Measurements from ENCODE around the gene PDAP1. TPM values are rescaled to one million over a fixed set of nuclear protein-coding genes. Genes with fewer than 3 reads are reported as not detected.

The PDAP1 gene
- total RNA-seq, 1 experiment from 2014 or later, result 87.2 TPM

DNA sequence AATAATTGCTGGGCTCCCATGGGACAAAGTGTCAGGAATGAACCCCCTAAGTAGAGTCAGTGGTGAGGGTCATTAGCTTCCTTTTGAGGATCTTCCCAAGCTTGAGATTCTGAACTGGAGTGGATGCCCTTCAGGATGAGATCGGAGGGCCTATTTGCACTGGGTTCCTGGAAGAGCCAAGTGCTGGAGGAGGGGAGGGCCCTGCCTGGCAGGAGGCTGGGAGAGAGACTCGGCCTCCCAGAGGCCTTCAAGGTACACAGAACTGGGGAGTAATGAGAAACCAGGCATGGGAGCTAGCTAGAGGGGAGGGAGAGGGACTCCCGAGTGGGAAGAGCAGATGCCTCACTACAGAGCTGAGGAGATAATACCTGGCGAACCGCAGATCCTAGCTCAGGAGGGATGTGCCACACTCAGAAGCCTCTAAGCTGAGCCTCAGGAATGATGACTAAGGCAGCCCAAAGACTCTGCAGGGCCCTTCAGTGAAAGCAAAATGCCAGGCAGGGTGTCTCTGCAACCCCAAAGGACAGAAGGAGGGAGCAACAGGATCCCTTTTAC is 9.4 kb downstream of the PDAP1 start:
- CTCF ChIA-PET, result interaction anchor here (1.0 kb wide), 1 partner anchor 10 kb away, joined by 3 read pairs; the partner anchor contains the start of genes BUD31 and PDAP1
- no peak for TF ChIP-seq CTCF (IDR thresholded peaks at IDR 0.05; ENCODE audit: unreplicated experiment)
- no TSS peak for BruUV-seq (replicated peaks)
- Mint-ChIP-seq H3K36me3 (ENCODE audit: insufficient read depth, unreplicated experiment) (peaks cover 73% of the 10 kb centered on the region), H3K27me3 (ENCODE audit: unreplicated experiment) (no peaks in the 10 kb centered on the region), H3K4me3 (ENCODE audit: low read depth, unreplicated experiment) (no peak overlapping the region), H3K9me3 (ENCODE audit: low read depth, unreplicated experiment) (no peaks in the 10 kb centered on the region), H3K27ac (ENCODE audit: unreplicated experiment) (peak overlapping the region; percentile 14), H3K4me1 (ENCODE audit: low read depth, unreplicated experiment) (peaks cover 8% of the 10 kb centered on the region)
- DNase-seq, result no peak
- intact Hi-C loops (cut with micrococcal nuclease; ENCODE audit: unreplicated experiment), result no loop called here

- Mint-ChIP-seq H3K36me3 (ENCODE audit: insufficient read depth, unreplicated experiment) (peaks cover 73% of the 10 kb centered on the region), H3K4me1 (ENCODE audit: low read depth, unreplicated experiment) (peaks cover 8% of the 10 kb centered on the region), H3K9me3 (ENCODE audit: low read depth, unreplicated experiment) (no peaks in the 10 kb centered on the region), H3K27me3 (ENCODE audit: unreplicated experiment) (no peaks in the 10 kb centered on the region), H3K4me3 (ENCODE audit: low read depth, unreplicated experiment) (no peak overlapping the region), H3K27ac (ENCODE audit: unreplicated experiment) (peak overlapping the region; percentile 14)
- intact Hi-C loops (cut with micrococcal nuclease; ENCODE audit: unreplicated experiment), result no loop called here
- BruUV-seq (replicated peaks), result no TSS peak
- CTCF ChIA-PET, result no interaction called here
- DNase-seq, result no peak
- no peak for TF ChIP-seq CTCF (IDR thresholded peaks at IDR 0.05; ENCODE audit: unreplicated experiment)
Measured at GRCh38 chr7:99397297-99397983, 11.0 kb downstream of the PDAP1 start.

- Mint-ChIP-seq H3K4me3 (ENCODE audit: low read depth, unreplicated experiment) (no peak overlapping the region), H3K27me3 (ENCODE audit: unreplicated experiment) (no peaks in the 10 kb centered on the region), H3K4me1 (ENCODE audit: low read depth, unreplicated experiment) (peaks cover 8% of the 10 kb centered on the region), H3K9me3 (ENCODE audit: low read depth, unreplicated experiment) (no peaks in the 10 kb centered on the region), H3K27ac (ENCODE audit: unreplicated experiment) (peak overlapping the region; percentile 14), H3K36me3 (ENCODE audit: insufficient read depth, unreplicated experiment) (peaks cover 77% of the 10 kb centered on the region)
- CTCF ChIA-PET, result no interaction called here
- intact Hi-C loops (cut with micrococcal nuclease; ENCODE audit: unreplicated experiment), result no loop called here
- DNase-seq, result no peak
- TF ChIP-seq CTCF (IDR thresholded peaks at IDR 0.05; ENCODE audit: unreplicated experiment), result no peak
- no TSS peak for BruUV-seq (replicated peaks)
Measured at GRCh38 chr7:99396418-99397296, 11.7 kb downstream of the PDAP1 start.

DNA sequence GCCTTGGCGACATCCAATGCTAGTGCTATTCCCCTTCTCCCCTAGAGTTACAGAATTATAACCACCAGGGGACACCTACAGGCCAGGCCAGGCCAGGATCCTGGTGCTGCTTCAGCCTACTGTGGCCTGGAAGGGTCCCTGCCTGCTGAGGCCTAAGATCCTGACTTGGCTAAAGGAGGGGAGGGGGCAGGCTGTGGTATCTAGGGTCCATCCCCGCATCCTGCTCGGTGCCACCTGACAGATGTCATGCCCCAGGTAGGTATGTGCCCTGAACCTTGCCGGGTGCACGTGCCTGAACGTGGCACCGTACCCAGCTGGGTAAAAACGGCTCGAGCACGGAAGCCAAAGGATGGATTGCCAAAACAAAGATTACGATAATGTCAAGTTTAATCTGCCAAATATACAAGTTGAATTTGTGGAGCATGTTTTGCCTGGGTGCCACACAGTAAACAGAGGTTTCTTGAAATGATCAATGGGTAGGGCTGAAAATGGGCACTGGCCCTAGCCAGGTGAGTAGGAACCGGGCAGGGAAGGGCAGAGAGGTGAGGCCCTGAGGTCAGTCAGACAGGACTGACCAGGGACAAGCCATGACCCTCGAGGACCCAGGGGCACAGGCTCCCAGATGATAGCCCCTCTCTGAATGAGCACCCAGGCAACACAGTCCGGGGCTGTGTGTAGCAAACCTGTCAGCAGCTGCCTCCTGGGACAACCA is 12.6 kb downstream of the PDAP1 start:
- intact Hi-C loops (cut with micrococcal nuclease; ENCODE audit: unreplicated experiment), result no loop called here
- CTCF ChIA-PET, result no interaction called here
- no peaks in the 10 kb centered on the region for H3K9me3 Mint-ChIP-seq (ENCODE audit: low read depth, unreplicated experiment)
- TF ChIP-seq CTCF (IDR thresholded peaks at IDR 0.05; ENCODE audit: unreplicated experiment), result no peak
- H3K27ac Mint-ChIP-seq (ENCODE audit: unreplicated experiment), result no peak overlapping the region
- H3K4me1 Mint-ChIP-seq (ENCODE audit: low read depth, unreplicated experiment), result peaks cover 8% of the 10 kb centered on the region
- no peaks in the 10 kb centered on the region for H3K27me3 Mint-ChIP-seq (ENCODE audit: unreplicated experiment)
- BruUV-seq (replicated peaks), result TSS peak; percentile 95
- no peak for DNase-seq
- no peak overlapping the region for H3K4me3 Mint-ChIP-seq (ENCODE audit: low read depth, unreplicated experiment)
- peaks cover 76% of the 10 kb centered on the region for H3K36me3 Mint-ChIP-seq (ENCODE audit: insufficient read depth, unreplicated experiment)

Data from Calu3 (cell line).